Omental fat pad (tissue), 4 donors: ENCODE measurements around the gene ELP5. TPM values are rescaled to one million over a fixed set of nuclear protein-coding genes. Genes with fewer than 3 reads are reported as not detected.

Experiments used
- ATAC-seq: fragments of 150-250 bp; one replicate; pipeline ENCODE4 v1.9.1; 2016; ENCODE audit warnings: mild to moderate bottlenecking, moderate library complexity; ENCODE audit not compliant: low FRiP score
- DNase-seq: peaks from one replicate; pipeline ENCODE4 v3.0.0-alpha.2; 2019; ENCODE audit warnings: low spot score
- CTCF ChIP-seq, 3 donors: fragments of 450-650 bp; IDR thresholded peaks; one replicate each; pipeline ENCODE4 v1.5.1; 2016 to 2017; ENCODE audit warnings: antibody characterized with exemption in 3 of 3, mild to moderate bottlenecking in 3 of 3, moderate library complexity in 2 of 3
- total RNA-seq, 4 donors: library from RNA; depleted of rRNA; stranded (reverse); fragments of >200 nt; gene quantifications; one replicate each; pipeline ENCODE4 v1.1.0, GENCODE V29; 2016

ELP5 gene
- total RNA-seq, 4 donors from 2014 or later = 25.9 to 34.5 (median 30.1) TPM

DNA sequence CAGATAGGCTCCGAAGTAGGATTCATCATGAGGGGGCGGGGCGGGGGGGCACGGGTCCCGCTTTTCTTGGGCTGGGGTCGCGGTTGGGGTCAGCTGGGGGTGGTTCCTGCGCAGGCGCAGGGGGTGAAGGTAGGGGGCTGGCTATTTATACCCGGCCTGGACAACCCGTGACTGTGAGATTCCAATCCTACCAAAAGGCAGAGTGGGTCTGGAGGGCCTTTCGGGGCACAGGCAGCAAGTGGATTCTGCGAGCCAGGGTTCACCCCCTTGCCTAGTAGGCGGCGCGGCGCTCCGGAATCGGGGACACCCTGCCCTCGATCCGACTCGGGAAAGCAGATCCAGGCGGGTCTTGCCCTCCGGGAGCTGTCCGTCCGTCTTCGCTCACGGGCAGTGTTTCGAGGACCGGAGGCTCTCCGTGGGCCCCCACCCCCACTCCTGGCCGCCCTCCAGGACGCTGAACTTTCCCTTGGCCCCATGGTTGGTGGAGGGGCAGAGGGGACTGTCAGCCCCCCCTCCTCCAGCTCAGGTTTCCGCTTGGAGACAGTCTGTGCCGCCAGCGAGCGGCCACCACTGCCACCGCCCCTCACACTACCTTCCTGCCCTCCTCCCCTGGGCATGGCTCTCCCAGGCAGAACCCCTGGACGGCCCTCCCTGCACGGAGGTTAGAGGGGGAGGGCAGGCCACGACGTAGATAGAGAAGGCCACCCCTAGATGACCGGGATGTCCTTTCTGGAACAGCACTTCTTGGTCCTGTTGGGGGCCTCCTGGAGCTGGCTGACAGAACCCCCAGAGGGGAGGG, 30.1 kb downstream of the ELP5 start:
- no peak for TF ChIP-seq CTCF (IDR thresholded peaks at IDR 0.05)
- DNase-seq (no peak), ATAC-seq (no peak)

- TF ChIP-seq CTCF (IDR thresholded peaks at IDR 0.05) = no peak
- no peak for ATAC-seq
Measured at GRCh38 chr17:7282752-7283321, 30.8 kb downstream of the ELP5 start.

DNA sequence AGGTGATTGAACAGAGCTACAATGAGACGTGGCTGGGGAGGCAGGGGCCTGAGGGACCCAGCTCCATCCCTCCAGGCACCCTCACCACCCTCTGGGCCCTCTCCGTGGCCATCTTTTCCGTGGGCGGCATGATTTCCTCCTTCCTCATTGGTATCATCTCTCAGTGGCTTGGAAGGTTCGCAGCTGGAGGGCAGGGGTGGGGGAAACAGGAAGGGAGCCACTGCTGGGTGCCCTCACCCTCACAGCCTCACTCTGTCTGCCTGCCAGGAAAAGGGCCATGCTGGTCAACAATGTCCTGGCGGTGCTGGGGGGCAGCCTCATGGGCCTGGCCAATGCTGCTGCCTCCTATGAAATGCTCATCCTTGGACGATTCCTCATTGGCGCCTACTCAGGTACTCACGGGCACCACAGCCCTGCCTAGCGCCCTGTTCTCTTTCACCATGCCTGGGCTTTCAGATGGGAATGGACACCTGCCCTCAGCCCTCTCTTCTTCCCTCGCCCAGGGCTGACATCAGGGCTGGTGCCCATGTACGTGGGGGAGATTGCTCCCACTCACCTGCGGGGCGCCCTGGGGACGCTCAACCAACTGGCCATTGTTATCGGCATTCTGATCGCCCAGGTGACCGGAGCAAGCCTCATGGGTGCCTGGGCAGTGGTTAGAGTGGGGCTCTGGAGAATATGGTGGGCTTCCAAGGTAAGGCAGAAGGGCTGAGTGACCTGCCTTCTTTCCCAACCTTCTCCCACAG, 31.6 kb downstream of the ELP5 start:
- ATAC-seq = no peak
- DNase-seq = no peak
- TF ChIP-seq CTCF (IDR thresholded peaks at IDR 0.05) = no peak

More at GRCh38 chr17:7282752-7283321, 30.8 kb downstream of the ELP5 start:
- DNase-seq = no peak

- ATAC-seq (no peak), DNase-seq (no peak)
- TF ChIP-seq CTCF (IDR thresholded peaks at IDR 0.05) = no peak
Measured at GRCh38 chr17:7284911-7285310, 32.9 kb downstream of the ELP5 start.

GRCh38 chr17:7285679-7286078, 33.7 kb downstream of the ELP5 start:
- no peak for DNase-seq
- ATAC-seq = no peak
- no peak for TF ChIP-seq CTCF (IDR thresholded peaks at IDR 0.05)

GRCh38 chr17:7289256-7290032, 37.4 kb downstream of the ELP5 start:
- DNase-seq (no peak), ATAC-seq (no peak)
- no peak for TF ChIP-seq CTCF (IDR thresholded peaks at IDR 0.05)
